AG09319 (cell line): Measurements from ENCODE around the gene PLTP.
"Not testable (repeated sequence)": the region's sequence is repeated elsewhere in the genome, so short reads cannot be mapped to it uniquely, and the experiment has no call there.

Source experiments
- DNase-seq: peaks from one replicate; pipeline ENCODE4 v3.0.0-alpha.2; 2010; ENCODE audit warnings: low read depth; ENCODE audit errors: extremely low read depth
- CTCF ChIP-seq: IDR thresholded peaks from 2 replicates; pipeline ENCODE4 v1.5.1; 2011; ENCODE audit warnings: low read depth, mild to moderate bottlenecking, inconsistent platforms, low read length, moderate library complexity

PLTP gene

GRCh38 chr20:45882469-45883099 lies 29.4 kb downstream of the PLTP start:
- no peak for TF ChIP-seq CTCF
- DNase-seq: no peak

- TF ChIP-seq CTCF: no peak
Observed at GRCh38 chr20:45880988-45881788, 30.8 kb downstream of the PLTP start, which contains the start of gene ZSWIM1. TSS of gene ZSWIM1 (plus strand) at chr20:45881227. CDS start at chr20:45882593, 1,366 bp downstream.

GRCh38 chr20:45878076-45878761 lies 33.7 kb downstream of the PLTP start:
- DNase-seq: no peak
- no peak for TF ChIP-seq CTCF

More at GRCh38 chr20:45880988-45881788, 30.8 kb downstream of the PLTP start, which contains the start of gene ZSWIM1:
- DNase-seq: peak; percentile 98

GRCh38 chr20:45874576-45874975 lies 37.4 kb downstream of the PLTP start:
- no peak for TF ChIP-seq CTCF
- no peak for DNase-seq

GRCh38 chr20:45874104-45874481 lies 37.9 kb downstream of the PLTP start:
- DNase-seq: not testable (repeated sequence)

GRCh38 chr20:45873409-45874103 lies 38.4 kb downstream of the PLTP start:
- no peak for DNase-seq
- TF ChIP-seq CTCF: no peak

- TF ChIP-seq CTCF: no peak
- no peak for DNase-seq
Observed at GRCh38 chr20:45872626-45873025, 39.3 kb downstream of the PLTP start.
